ENCODE measurements around the gene GGPS1.
A peak's percentile ranks its signal among the peaks of the same experiment; 100 is the strongest.
"Not testable (repeated sequence)": the region's sequence is repeated elsewhere in the genome, so short reads cannot be mapped to it uniquely, and the experiment has no call there.

The GGPS1 gene

GRCh38 chr1:235342471-235342870, 14.1 kb downstream of the GGPS1 start:
- no peak for DNase-seq

GRCh38 chr1:235343726-235344125, 15.4 kb downstream of the GGPS1 start:
- DNase-seq: no peak

GRCh38 chr1:235351441-235351840, 23.1 kb downstream of the GGPS1 start:
- no peak for DNase-seq

GRCh38 chr1:235351898-235352297, 23.5 kb downstream of the GGPS1 start:
- DNase-seq: no peak

- no peak for DNase-seq
Observed at GRCh38 chr1:235357485-235358373, 29.4 kb downstream of the GGPS1 start.

GRCh38 chr1:235358899-235359298, 30.5 kb downstream of the GGPS1 start:
- no peak for DNase-seq

- DNase-seq: not testable (repeated sequence)
Observed at GRCh38 chr1:235364189-235364588, 35.8 kb downstream of the GGPS1 start.

- DNase-seq: no peak
Observed at GRCh38 chr1:235366286-235366685, 37.9 kb downstream of the GGPS1 start.

GRCh38 chr1:235367000-235367908, 38.9 kb downstream of the GGPS1 start, which contains the start of gene TBCE:
TBCE (plus strand) TSS chr1:235367427; CDS start chr1:235380050, 12,623 bp downstream.
- peak; percentile 97 for DNase-seq

GRCh38 chr1:235368428-235368827, 40.1 kb downstream of the GGPS1 start:
- no peak for DNase-seq

- DNase-seq: no peak
Observed at GRCh38 chr1:235369802-235370201, 41.4 kb downstream of the GGPS1 start.

- DNase-seq: no peak
Observed at GRCh38 chr1:235375919-235376605, 47.7 kb downstream of the GGPS1 start.

- DNase-seq: not testable (repeated sequence)
Observed at GRCh38 chr1:235378134-235378735, 49.9 kb downstream of the GGPS1 start.

GRCh38 chr1:235381955-235382739, 53.8 kb downstream of the GGPS1 start:
- not testable (repeated sequence) for DNase-seq

- not testable (repeated sequence) for DNase-seq
Observed at GRCh38 chr1:235385633-235386032, 57.3 kb downstream of the GGPS1 start.

- DNase-seq: no peak
Observed at GRCh38 chr1:235391874-235392273, 63.5 kb downstream of the GGPS1 start.

All from NCI-H1694 (cell line).